Measurements from ENCODE around the gene ACKR1. TPM values are rescaled to one million over a fixed set of nuclear protein-coding genes. Genes with fewer than 3 reads are reported as not detected.

The ACKR1 gene
- total and polyA plus RNA-seq, 9 donors: 5.6 to 43.0 (median 36.2) TPM

- Histone ChIP-seq H3K27ac (no peak overlapping the region), H3K9me3 (no peaks in the 10 kb centered on the region), H3K4me3 (no peak overlapping the region), H3K36me3 (no peaks in the 10 kb centered on the region), H3K4me1 (ENCODE audit: insufficient read depth) (no peaks in the 10 kb centered on the region), H3K27me3 (no peaks in the 10 kb centered on the region)
- TF ChIP-seq EP300 (IDR thresholded peaks at IDR 0.05) (no peak), POLR2A (IDR thresholded peaks at IDR 0.05) (no peak), CTCF (IDR thresholded peaks at IDR 0.05) (no peak)
- DNase-seq: no peak
- whole genome bisulfite sequencing, 3 donors: 71 to 85% (median 78%) methylated on average over 2 of the region's 2 CpGs
- intact Hi-C loops (cut with DNase I): no loop called here
Observed at GRCh38 chr1:159228554-159228953, 23.9 kb downstream of the ACKR1 start.

GRCh38 chr1:159229260-159229885 is 24.7 kb downstream of the ACKR1 start:
- Histone ChIP-seq H3K27me3 (no peaks in the 10 kb centered on the region), H3K27ac (no peak overlapping the region), H3K36me3 (no peaks in the 10 kb centered on the region), H3K4me1 (ENCODE audit: insufficient read depth) (no peaks in the 10 kb centered on the region), H3K9me3 (no peaks in the 10 kb centered on the region), H3K4me3 (no peak overlapping the region)
- intact Hi-C loops (cut with DNase I): no loop called here
- 70 to 74% (median 72%) methylated on average over 8 of the region's 8 CpGs for WGBS, 3 donors
- no peak for DNase-seq
- no peak for TF ChIP-seq CTCF (IDR thresholded peaks at IDR 0.05)
- TF ChIP-seq EP300 (IDR thresholded peaks at IDR 0.05): no peak
- TF ChIP-seq POLR2A (IDR thresholded peaks at IDR 0.05): no peak

DNA sequence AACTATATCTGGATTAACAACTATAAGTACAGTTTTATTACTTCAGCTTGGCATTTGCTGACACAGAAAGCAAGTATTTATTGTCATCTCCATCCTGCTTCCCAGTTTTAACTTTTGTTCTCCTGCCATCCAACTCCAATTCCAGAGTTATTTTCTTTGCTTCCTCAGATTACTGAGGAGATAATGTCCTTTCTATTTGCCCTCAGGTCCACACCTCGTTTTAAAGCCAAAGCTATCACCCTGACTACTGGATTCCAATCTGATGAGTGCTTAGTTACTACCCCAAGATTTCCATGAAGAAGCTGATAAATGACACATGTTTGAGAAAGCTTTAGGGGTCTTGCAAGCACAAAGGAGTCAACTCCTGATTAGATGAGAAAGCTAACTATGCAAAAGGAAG is 25.2 kb downstream of the ACKR1 start:
- no peak for DNase-seq
- Histone ChIP-seq H3K9me3 (no peaks in the 10 kb centered on the region), H3K27me3 (no peaks in the 10 kb centered on the region), H3K27ac (no peak overlapping the region), H3K36me3 (no peaks in the 10 kb centered on the region), H3K4me1 (ENCODE audit: insufficient read depth) (no peaks in the 10 kb centered on the region), H3K4me3 (no peak overlapping the region)
- intact Hi-C loops (cut with DNase I): no loop called here
- TF ChIP-seq POLR2A (IDR thresholded peaks at IDR 0.05) (no peak), EP300 (IDR thresholded peaks at IDR 0.05) (no peak), CTCF (IDR thresholded peaks at IDR 0.05) (no peak)
- WGBS, 3 donors: 8 to 13% (median 8%) methylated on average over 1 of the region's 1 CpG

DNA sequence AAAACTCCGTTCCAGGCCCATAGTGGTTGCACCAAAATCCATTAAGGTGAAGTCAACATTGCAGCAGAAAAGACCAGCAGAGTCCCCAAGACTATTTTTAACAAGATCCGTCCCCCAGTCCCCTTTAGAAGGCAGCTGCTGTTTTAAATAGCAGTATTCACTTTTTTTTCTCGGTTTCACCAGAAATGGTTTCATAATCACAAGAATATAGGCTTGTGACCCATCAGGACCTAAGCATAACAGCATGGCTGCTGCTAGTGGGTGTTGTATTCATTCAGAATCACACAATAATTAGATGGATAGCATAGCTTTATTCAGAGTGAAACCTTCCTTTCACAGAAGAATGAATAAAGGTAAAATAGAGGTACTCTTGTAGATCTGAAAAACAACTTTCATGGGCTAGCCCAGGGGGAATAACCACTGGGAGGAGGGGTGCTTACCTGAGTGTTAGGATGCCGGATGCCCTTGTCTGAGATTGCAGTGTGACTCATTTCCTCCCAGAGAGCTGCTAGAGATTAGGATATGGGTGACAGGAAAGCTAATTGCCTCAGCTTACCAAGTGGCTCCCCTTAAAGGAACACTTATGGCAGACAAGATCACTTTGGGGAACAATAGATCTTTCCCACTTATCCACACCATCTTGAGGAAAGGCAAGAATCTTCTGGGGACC is 35.0 kb downstream of the ACKR1 start:
- Histone ChIP-seq H3K4me3 (no peak overlapping the region), H3K36me3 (no peaks in the 10 kb centered on the region), H3K27me3 (no peaks in the 10 kb centered on the region), H3K4me1 (ENCODE audit: insufficient read depth) (no peaks in the 10 kb centered on the region), H3K9me3 (no peaks in the 10 kb centered on the region), H3K27ac (no peak overlapping the region)
- no peak for TF ChIP-seq POLR2A (IDR thresholded peaks at IDR 0.05)
- TF ChIP-seq CTCF (IDR thresholded peaks at IDR 0.05): no peak
- no peak for TF ChIP-seq EP300 (IDR thresholded peaks at IDR 0.05)
- DNase-seq: no peak
- intact Hi-C loops (cut with DNase I): loop anchor here in 1 of 4 donors (2.0 kb wide), 1 partner anchor 21 kb away; no protein-coding TSS in a partner anchor
- WGBS, 3 donors: 58 to 64% (median 61%) methylated on average over 4 of the region's 4 CpGs
